GM20000 (cell line): ENCODE results near the gene CEP41.

Experiments used
- DNase-seq: peaks from one replicate; pipeline ENCODE4 v3.0.0; 2012; ENCODE audit warnings: low spot score
- CTCF ChIP-seq: IDR thresholded peaks from 2 replicates; pipeline ENCODE4 v1.5.1; 2012; ENCODE audit warnings: mild to moderate bottlenecking, control low read depth; ENCODE audit errors: extremely low read depth, missing control alignments

The CEP41 gene

DNA sequence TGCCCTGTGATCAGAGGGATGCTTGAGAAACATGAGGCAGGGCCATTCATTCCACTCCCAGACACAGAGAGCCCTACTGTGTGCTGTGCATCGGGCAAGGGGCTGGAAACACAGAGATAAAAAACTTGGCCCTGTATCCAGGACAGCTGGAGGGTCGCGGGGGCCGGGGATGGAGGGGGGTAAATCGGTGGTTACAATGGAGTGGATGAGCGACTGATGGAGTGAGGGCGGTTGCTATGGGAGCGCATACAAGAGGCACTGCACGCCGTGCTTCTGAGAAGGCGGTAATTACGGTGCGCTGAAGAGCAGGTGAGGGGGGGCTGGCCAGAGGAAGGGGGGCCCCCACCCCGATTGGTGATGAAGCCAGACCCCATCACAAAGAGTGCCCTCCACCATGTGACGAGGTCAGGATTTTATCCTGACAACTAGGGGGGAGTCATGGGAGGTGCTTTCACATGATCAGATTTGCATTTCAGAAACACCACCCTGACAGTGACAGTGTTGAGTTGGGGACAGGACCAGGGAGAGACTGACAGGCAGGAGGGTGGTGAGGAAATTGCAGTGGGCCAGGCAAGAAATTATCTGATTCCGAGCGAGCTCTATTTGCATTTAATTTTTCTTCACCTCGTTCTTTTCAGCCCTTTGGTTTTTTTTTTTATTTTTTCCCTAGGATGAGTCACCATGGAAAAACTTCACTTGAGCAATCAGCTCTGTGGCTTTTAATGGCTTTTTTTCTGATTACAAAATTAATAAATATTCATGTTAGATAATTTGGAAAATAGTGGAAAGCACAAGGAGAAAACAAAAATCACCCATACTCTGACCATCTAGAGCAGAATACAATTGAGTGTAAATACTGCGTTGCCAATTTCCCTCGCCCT is 88.4 kb downstream of the CEP41 start:
- no peak for TF ChIP-seq CTCF
- no peak for DNase-seq

GRCh38 chr7:130351791-130352090 is 89.1 kb downstream of the CEP41 start:
- DNase-seq = no peak
- no peak for TF ChIP-seq CTCF

- peak; percentile 46 for DNase-seq
- no peak for TF ChIP-seq CTCF
These were observed 89.6 kb downstream of the CEP41 start for GRCh38 chr7:130350945-130351790.

GRCh38 chr7:130349911-130350782 is 90.7 kb downstream of the CEP41 start:
- TF ChIP-seq CTCF = no peak
- DNase-seq = no peak

- DNase-seq = no peak
- no peak for TF ChIP-seq CTCF
These were observed 93.9 kb downstream of the CEP41 start for GRCh38 chr7:130346941-130347340.

DNA sequence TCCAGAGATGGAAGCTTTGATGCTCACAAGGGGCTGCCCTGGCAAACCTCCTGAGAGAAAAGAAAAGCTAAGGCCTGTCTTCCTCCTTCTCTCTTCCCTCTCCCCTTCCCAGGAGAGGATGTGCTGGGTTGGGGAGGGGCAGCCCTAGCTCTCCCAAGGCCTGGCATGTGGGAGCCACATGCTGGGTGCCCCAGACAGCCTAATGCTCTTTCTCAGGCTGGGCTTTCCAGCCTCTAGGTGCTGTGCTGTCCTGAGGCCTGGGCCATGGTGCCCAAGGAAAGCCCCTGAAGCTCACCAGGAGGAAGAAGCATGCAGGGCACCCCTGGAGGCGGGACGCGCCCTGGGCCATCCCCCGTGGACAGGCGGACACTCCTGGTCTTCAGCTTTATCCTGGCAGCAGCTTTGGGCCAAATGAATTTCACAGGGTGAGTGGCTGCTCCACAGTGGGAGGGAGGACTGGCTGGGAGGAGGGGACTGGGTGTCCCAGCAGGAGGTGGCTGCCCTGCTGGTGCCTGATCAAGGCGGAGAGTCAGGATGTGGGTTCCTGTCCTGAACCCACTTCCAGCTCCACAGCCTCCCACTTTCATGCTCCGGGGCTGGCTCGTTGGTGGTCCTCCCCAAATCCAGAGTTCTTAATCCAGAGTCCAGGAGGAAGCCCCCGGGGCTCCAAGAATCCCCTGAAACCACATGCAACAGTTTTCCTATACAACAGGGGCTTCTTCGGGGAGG is 94.5 kb downstream of the CEP41 start:
- DNase-seq = no peak
- TF ChIP-seq CTCF = no peak
